ENCODE data around the gene STPG1. TPM values are rescaled to one million over a fixed set of nuclear protein-coding genes. Genes with fewer than 3 reads are reported as not detected.

Gene STPG1
- total RNA-seq, 1 donor, result 7.2 TPM

GRCh38 chr1:24317956-24318614, 95.5 kb downstream of the STPG1 start:
- TF ChIP-seq CTCF (IDR thresholded peaks at IDR 0.05; ENCODE audit: extremely low read depth, low read depth, low read length), result no peak
- no peaks in the 10 kb centered on the region for H4K20me1 ChIP-seq (ENCODE audit: insufficient read depth, low read length)
- H3K4me2 ChIP-seq (ENCODE audit: insufficient read depth, low read length), result no peak overlapping the region
- H3K27ac ChIP-seq (ENCODE audit: low read depth, low read length), result no peak overlapping the region
- no peaks in the 10 kb centered on the region for H3K9me3 ChIP-seq (ENCODE audit: low read depth, low read length)
- H2AFZ ChIP-seq (ENCODE audit: low read length), result no peak overlapping the region
- H3K4me1 ChIP-seq (ENCODE audit: insufficient read depth, low read length), result peaks cover 14% of the 10 kb centered on the region
- H3K27me3 ChIP-seq (ENCODE audit: insufficient read depth, low read length), result peaks cover 22% of the 10 kb centered on the region
- H3K36me3 ChIP-seq (ENCODE audit: insufficient read depth, low read length), result no peaks in the 10 kb centered on the region
- DNase-seq (ENCODE audit: insufficient read length, low spot score, missing footprints), result peak; percentile 89
- no peak overlapping the region for H3K4me3 ChIP-seq (ENCODE audit: insufficient read depth, low read length)
- no peaks in the 10 kb centered on the region for H3K79me2 ChIP-seq (ENCODE audit: insufficient read depth, low read length)

- H3K9me3 ChIP-seq (ENCODE audit: low read depth, low read length), result no peaks in the 10 kb centered on the region
- H3K79me2 ChIP-seq (ENCODE audit: insufficient read depth, low read length), result no peaks in the 10 kb centered on the region
- H4K20me1 ChIP-seq (ENCODE audit: insufficient read depth, low read length), result no peaks in the 10 kb centered on the region
- peaks cover 9% of the 10 kb centered on the region for H3K4me1 ChIP-seq (ENCODE audit: insufficient read depth, low read length)
- peaks cover 19% of the 10 kb centered on the region for H3K27me3 ChIP-seq (ENCODE audit: insufficient read depth, low read length)
- H2AFZ ChIP-seq (ENCODE audit: low read length), result no peak overlapping the region
- no peak for TF ChIP-seq CTCF (IDR thresholded peaks at IDR 0.05; ENCODE audit: extremely low read depth, low read depth, low read length)
- no peaks in the 10 kb centered on the region for H3K36me3 ChIP-seq (ENCODE audit: insufficient read depth, low read length)
- peak; percentile 34 for DNase-seq (ENCODE audit: insufficient read length, low spot score, missing footprints)
- H3K27ac ChIP-seq (ENCODE audit: low read depth, low read length), result no peak overlapping the region
- H3K4me2 ChIP-seq (ENCODE audit: insufficient read depth, low read length), result no peak overlapping the region
- no peak overlapping the region for H3K4me3 ChIP-seq (ENCODE audit: insufficient read depth, low read length)
Measured at GRCh38 chr1:24317081-24317480, 96.5 kb downstream of the STPG1 start.

- Histone ChIP-seq H4K20me1 (ENCODE audit: insufficient read depth, low read length) (no peaks in the 10 kb centered on the region), H3K27ac (ENCODE audit: low read depth, low read length) (no peak overlapping the region), H3K4me2 (ENCODE audit: insufficient read depth, low read length) (no peak overlapping the region), H2AFZ (ENCODE audit: low read length) (no peak overlapping the region), H3K79me2 (ENCODE audit: insufficient read depth, low read length) (no peaks in the 10 kb centered on the region), H3K9me3 (ENCODE audit: low read depth, low read length) (no peaks in the 10 kb centered on the region), H3K36me3 (ENCODE audit: insufficient read depth, low read length) (no peaks in the 10 kb centered on the region), H3K27me3 (ENCODE audit: insufficient read depth, low read length) (peaks cover 19% of the 10 kb centered on the region), H3K4me3 (ENCODE audit: insufficient read depth, low read length) (no peak overlapping the region), H3K4me1 (ENCODE audit: insufficient read depth, low read length) (peaks cover 9% of the 10 kb centered on the region)
- TF ChIP-seq CTCF (IDR thresholded peaks at IDR 0.05; ENCODE audit: extremely low read depth, low read depth, low read length), result no peak
- peak; percentile 49 for DNase-seq (ENCODE audit: insufficient read length, low spot score, missing footprints)
Measured at GRCh38 chr1:24316645-24317044, 96.9 kb downstream of the STPG1 start.

GRCh38 chr1:24315391-24315790, 98.2 kb downstream of the STPG1 start:
- no peaks in the 10 kb centered on the region for H3K9me3 ChIP-seq (ENCODE audit: low read depth, low read length)
- no peak overlapping the region for H3K4me3 ChIP-seq (ENCODE audit: insufficient read depth, low read length)
- H3K36me3 ChIP-seq (ENCODE audit: insufficient read depth, low read length), result no peaks in the 10 kb centered on the region
- peak; percentile 60 for DNase-seq (ENCODE audit: insufficient read length, low spot score, missing footprints)
- H2AFZ ChIP-seq (ENCODE audit: low read length), result no peak overlapping the region
- no peak for TF ChIP-seq CTCF (IDR thresholded peaks at IDR 0.05; ENCODE audit: extremely low read depth, low read depth, low read length)
- peaks cover 19% of the 10 kb centered on the region for H3K27me3 ChIP-seq (ENCODE audit: insufficient read depth, low read length)
- no peak overlapping the region for H3K4me2 ChIP-seq (ENCODE audit: insufficient read depth, low read length)
- H3K79me2 ChIP-seq (ENCODE audit: insufficient read depth, low read length), result no peaks in the 10 kb centered on the region
- no peak overlapping the region for H3K27ac ChIP-seq (ENCODE audit: low read depth, low read length)
- no peaks in the 10 kb centered on the region for H4K20me1 ChIP-seq (ENCODE audit: insufficient read depth, low read length)
- H3K4me1 ChIP-seq (ENCODE audit: insufficient read depth, low read length), result peaks cover 9% of the 10 kb centered on the region

Data from osteoblast (primary cell).